Measurements from ENCODE around the gene ZCCHC8.

- peak; percentile 80 for TF ChIP-seq CTCF (IDR thresholded peaks at IDR 0.05)
- no peak for TF ChIP-seq ZFX (IDR thresholded peaks at IDR 0.05; ENCODE audit: borderline replicate concordance)
These were observed 78.7 kb downstream of the ZCCHC8 start, which contains the start of gene CLIP1 for GRCh38 chr12:122421821-122422729.
